ENCODE data around the gene FERMT2. TPM values are rescaled to one million over a fixed set of nuclear protein-coding genes. Genes with fewer than 3 reads are reported as not detected.

Gene FERMT2
- total RNA-seq, 1 donor from 2014 or later: 0.51 TPM

DNA sequence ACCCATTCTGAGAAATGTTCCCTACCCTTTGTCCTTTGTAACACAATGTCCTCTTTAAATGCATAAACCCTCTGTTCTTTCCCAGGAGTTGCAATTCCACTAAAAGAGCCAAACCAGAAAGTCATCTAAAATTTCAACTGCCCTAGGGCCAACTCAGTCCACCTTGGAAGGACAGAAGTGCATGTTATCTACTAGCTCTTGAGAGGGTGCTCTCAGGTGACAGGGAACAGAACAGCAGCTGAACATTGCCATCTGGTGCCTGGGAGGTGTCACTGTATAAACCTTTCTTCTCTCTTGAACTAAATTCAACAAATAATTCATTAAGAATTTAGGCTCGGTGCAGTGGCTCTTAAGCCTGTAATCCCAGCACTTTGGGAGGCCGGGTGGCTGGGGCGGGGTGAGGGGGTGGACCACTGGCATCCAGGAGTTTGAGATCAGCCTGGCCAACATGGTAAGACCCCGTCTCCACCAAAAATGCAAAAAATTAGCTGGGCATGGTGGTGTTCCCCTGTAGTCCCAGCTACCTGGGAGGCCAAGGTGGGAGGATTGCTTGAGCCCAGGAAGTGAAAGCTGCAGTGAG, 10.3 kb upstream of the FERMT2 start:
- H3K4me1 Mint-ChIP-seq: no peaks in the 10 kb centered on the region
- no peaks in the 10 kb centered on the region for H3K9me3 Mint-ChIP-seq
- H3K27me3 Mint-ChIP-seq: no peaks in the 10 kb centered on the region
- H3K27ac Mint-ChIP-seq: no peak overlapping the region
- ATAC-seq (ENCODE audit: low read depth) (peak; percentile 42), DNase-seq (no peak)
- TF ChIP-seq, protein P1, sequence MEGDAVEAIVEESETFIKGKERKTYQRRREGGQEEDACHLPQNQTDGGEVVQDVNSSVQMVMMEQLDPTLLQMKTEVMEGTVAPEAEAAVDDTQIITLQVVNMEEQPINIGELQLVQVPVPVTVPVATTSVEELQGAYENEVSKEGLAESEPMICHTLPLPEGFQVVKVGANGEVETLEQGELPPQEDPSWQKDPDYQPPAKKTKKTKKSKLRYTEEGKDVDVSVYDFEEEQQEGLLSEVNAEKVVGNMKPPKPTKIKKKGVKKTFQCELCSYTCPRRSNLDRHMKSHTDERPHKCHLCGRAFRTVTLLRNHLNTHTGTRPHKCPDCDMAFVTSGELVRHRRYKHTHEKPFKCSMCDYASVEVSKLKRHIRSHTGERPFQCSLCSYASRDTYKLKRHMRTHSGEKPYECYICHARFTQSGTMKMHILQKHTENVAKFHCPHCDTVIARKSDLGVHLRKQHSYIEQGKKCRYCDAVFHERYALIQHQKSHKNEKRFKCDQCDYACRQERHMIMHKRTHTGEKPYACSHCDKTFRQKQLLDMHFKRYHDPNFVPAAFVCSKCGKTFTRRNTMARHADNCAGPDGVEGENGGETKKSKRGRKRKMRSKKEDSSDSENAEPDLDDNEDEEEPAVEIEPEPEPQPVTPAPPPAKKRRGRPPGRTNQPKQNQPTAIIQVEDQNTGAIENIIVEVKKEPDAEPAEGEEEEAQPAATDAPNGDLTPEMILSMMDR (IDR thresholded peaks at IDR 0.05): no peak
- no peak overlapping the region for H3K4me3 Mint-ChIP-seq
- CTCF ChIA-PET: interaction anchor here (0.6 to 1.3 kb wide), 8 partner anchors 9 to 140 kb away, joined by 3 to 10 read pairs (median 6); partner anchors contain the start of gene FERMT2
- intact Hi-C loops (cut with micrococcal nuclease): loop anchor here (1.0 kb wide), 1 partner anchor 138 kb away; no protein-coding TSS in a partner anchor
- POLR2A ChIA-PET: no interaction called here
- H3K36me3 Mint-ChIP-seq (ENCODE audit: low read depth): no peaks in the 10 kb centered on the region

DNA sequence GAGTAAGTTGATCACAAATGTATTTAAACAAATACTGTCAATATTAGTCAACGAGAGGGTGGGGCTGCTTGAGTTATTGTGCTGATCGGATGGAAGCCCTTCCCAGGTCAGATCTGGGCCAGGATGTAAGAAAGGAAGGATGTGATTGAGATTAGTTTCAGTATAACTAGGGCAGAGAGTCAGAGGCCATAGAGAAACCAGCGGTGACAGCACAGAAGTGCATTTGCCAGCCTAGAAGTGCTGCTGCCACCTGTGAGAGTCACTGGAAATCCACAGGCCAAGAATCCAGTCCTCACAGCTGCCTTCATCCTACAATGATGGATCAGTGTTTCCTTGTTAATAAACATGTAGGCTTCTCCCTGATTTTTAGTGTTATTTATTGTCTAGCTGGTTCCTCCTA, 9.8 kb upstream of the FERMT2 start:
- ChIA-PET CTCF (interaction anchor here (0.6 to 1.3 kb wide), 8 partner anchors 9 to 140 kb away, joined by 3 to 10 read pairs (median 6); partner anchors contain the start of gene FERMT2), POLR2A (no interaction called here)
- intact Hi-C loops (cut with micrococcal nuclease): loop anchor here (1.0 kb wide), 1 partner anchor 137 kb away; no protein-coding TSS in a partner anchor
- Mint-ChIP-seq H3K27ac (no peak overlapping the region), H3K9me3 (no peaks in the 10 kb centered on the region), H3K4me3 (no peak overlapping the region), H3K36me3 (ENCODE audit: low read depth) (no peaks in the 10 kb centered on the region), H3K4me1 (no peaks in the 10 kb centered on the region), H3K27me3 (no peaks in the 10 kb centered on the region)
- DNase-seq: no peak
- TF ChIP-seq, protein P1 (IDR thresholded peaks at IDR 0.05): no peak
- no peak for ATAC-seq (ENCODE audit: low read depth)

DNA sequence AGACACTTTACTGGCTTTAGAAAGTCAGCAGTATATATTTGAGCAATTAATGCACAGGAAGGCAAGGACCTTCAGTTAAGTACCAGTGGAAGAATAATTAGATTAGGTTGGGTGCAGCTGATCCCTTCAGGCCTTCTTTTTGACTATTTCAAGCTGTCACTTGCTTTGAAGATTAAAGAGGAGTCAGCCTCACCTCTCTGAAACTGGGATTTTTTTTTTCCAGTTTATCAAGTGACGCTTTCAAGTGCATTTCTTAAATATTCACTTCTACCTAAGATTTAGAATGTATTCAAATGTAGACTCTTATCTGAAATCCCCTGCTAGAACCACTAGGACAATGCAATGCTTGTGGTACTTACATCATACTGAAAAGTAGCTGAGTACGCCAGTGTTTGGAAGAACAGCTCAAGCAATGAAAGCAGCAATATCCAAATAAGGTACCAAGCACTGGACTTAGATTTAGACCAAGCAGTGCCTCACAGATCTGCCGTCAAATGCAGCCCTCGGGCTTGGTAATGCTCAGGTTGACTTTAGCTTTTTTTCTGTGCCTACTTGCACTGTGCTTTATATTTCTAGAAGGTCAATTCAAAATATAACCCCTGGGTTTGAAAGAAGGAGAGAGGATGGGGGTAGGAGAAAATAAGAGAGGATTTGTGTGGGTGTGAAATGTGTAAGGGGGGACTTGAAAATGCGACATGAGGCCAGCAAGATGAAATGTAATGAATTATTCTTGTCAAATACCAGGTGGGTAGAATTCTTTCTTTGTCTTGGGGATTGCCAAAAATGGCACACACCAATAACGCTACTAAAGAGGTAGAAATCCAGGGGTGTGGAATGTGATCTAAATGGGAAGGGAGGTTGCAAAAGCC, 3.7 kb upstream of the FERMT2 start:
- intact Hi-C loops (cut with micrococcal nuclease): no loop called here
- Mint-ChIP-seq H3K4me1 (peaks cover 16% of the 10 kb centered on the region), H3K27me3 (peaks cover 21% of the 10 kb centered on the region), H3K36me3 (ENCODE audit: low read depth) (no peaks in the 10 kb centered on the region), H3K9me3 (no peaks in the 10 kb centered on the region), H3K27ac (no peak overlapping the region), H3K4me3 (no peak overlapping the region)
- TF ChIP-seq, protein P1 (IDR thresholded peaks at IDR 0.05): no peak
- POLR2A ChIA-PET: no interaction called here
- ATAC-seq (ENCODE audit: low read depth) (no peak), DNase-seq (no peak)
- CTCF ChIA-PET: no interaction called here

DNA sequence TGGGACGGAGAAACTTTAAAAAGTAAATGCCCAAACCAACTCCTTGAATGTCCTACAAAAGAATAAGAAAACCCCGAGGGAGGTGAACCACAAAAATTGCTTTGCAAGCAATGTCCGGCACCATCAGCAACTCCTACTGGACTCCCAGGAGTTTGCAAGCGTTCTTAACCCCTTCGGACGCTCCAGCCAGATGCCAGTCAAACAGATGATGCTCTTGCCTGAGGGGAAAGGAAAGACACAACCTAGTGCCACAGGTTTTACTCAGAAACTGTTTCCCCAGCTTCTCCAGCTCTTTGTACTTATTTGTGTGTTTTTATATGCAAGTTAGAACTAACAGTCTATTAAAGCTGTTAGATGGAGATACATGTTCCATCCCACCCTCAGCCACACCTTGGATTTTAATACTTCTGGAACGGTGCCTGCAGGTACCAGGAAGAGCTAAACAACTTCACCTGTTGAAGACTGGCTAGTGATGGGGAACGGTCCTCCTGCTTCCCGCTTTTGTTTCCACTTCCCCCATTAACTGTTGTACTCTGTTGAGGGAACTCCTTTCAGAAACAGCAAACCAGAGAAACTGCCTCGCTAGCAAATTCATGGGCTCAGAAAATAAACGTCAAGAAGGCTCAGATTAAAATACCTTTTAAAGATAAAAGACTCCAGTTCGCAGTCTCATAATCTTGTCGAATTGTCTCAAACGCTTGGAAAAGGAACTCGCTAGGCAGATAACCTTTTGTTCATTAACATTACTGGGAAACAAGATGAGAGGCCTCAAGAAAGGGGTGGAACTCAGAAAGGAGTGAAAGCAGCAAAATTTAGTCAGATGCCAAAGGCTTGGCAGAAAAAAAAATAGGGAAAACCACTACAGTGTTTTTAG, 1.1 kb upstream of the FERMT2 start:
- TF ChIP-seq, protein P1 (IDR thresholded peaks at IDR 0.05): no peak
- POLR2A ChIA-PET: no interaction called here
- intact Hi-C loops (cut with micrococcal nuclease): loop anchor here (2.0 kb wide), 1 partner anchor 15 kb away; no protein-coding TSS in a partner anchor
- peaks cover 39% of the 10 kb centered on the region for H3K27me3 Mint-ChIP-seq
- H3K4me3 Mint-ChIP-seq: peak overlapping the region; percentile 62
- CTCF ChIA-PET: interaction anchor here (2.3 kb wide), 1 partner anchor 9 kb away, joined by 9 read pairs; no protein-coding TSS in a partner anchor
- H3K36me3 Mint-ChIP-seq (ENCODE audit: low read depth): no peaks in the 10 kb centered on the region
- H3K9me3 Mint-ChIP-seq: no peaks in the 10 kb centered on the region
- ATAC-seq (ENCODE audit: low read depth) (no peak), DNase-seq (no peak)
- peaks cover 21% of the 10 kb centered on the region for H3K4me1 Mint-ChIP-seq
- no peak overlapping the region for H3K27ac Mint-ChIP-seq

All from activated B cell treated with CpG ODN at 0.5 μM for 24 hours (primary cell).